CD4-positive, alpha-beta T cell treated with Interleukin-6 for 4 hours (primary cell): ENCODE data around the gene PTPRE.

Experiments used
- DNase-seq: peaks from one replicate; pipeline ENCODE4 v3.0.0-alpha.2; 2020; ENCODE audit warnings: mixed read lengths

Gene PTPRE

GRCh38 chr10:128029290-128029651 lies 122.4 kb downstream of the PTPRE start:
- DNase-seq, result no peak

DNA sequence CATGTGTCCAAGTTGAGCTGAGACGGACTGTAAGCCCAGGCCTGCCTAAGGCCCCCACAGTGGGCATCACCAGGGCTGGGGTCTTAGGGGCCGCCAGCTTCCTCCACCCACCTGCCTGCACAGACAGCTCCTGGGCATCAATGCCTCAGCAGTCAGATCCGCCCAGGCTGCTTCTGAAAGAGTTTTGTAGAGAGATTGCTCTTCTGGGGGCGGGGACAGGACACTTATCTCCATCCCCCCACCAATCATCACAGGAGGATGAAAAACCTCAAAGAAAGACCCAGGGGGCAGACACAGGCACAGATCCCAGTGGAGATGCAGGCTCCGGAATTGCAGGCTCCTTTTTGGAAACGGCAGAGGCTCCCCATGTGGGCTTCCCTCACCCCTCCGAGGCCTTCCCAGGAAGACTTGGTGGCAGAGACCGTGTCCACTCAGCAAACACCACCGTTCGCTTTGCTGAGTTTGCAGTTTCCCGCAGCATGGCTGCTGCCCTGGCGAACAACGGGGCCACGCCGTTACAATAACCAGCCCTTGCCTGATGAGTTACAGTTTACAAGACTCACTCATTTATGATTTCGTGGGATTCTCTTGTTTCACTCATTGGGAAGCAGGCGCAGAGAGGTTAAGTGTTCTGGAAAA lies 122.9 kb downstream of the PTPRE start:
- DNase-seq, result no peak

GRCh38 chr10:128030498-128031072 lies 123.7 kb downstream of the PTPRE start:
- no peak for DNase-seq

DNA sequence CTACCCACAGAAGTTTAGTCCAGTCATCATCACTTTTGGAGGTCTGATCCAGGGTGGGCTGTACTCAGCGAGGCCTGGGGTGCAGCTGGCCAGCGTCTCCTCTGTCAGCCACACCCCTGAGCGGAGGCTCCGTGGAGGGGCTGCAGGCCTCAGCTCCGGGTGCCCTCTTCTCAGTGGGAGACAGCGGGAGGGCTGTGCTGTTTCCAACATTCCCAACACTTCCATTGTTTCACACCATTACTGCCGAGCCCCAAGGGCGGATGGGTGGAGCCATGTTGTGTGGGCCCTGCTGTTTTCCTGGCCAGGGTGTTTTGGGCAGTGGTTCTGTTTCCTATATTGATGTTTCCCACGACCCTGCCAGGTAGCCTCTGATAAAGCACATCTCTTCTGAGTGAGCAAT lies 124.3 kb downstream of the PTPRE start:
- DNase-seq, result no peak

- no peak for DNase-seq
Observed at GRCh38 chr10:128032466-128032865, 125.6 kb downstream of the PTPRE start.

- peak; percentile 74 for DNase-seq
Observed at GRCh38 chr10:128035557-128035973, 128.7 kb downstream of the PTPRE start.

- DNase-seq, result no peak
Observed at GRCh38 chr10:128036011-128036615, 129.2 kb downstream of the PTPRE start.

DNA sequence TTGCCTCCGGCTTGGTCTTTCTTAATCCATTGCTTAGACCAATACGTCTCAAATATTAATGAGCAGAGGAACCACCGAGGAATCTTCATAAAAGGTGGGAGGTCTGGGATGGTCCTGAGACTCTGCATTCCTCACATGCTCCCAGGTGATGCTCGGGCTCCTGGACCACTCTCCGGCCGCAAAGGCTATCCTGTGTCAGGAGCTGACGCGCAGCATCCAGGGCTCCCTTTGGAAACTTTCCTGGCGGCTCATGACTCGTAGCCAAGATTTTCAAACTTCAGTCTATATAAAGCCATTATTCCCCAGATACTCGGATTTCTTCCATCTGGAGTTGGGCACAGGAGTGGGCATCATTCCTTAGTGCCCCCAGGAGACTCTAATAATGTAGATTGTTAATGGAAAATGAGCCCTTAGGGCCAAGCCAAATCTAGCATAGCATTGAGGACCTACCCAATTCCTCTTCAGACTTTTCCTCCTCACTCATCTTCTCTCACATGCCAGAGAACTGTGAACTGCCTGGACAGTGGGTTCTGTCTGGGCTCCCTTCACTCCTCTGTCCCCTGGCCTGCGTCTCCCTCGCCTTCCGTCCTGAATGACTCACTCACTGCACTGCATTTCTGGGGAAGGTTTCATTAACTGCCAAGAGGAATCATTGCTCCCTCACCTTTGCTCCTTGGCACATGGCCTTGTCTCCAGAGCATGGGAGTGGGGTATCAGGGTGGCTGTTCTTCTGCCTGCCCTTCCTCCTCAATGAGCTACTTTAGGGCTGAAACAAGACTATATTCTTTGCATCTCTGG lies 130.0 kb downstream of the PTPRE start:
- DNase-seq, result no peak

- DNase-seq, result no peak
Observed at GRCh38 chr10:128040096-128040495, 133.2 kb downstream of the PTPRE start.

GRCh38 chr10:128040681-128041080 lies 133.8 kb downstream of the PTPRE start:
- no peak for DNase-seq

DNA sequence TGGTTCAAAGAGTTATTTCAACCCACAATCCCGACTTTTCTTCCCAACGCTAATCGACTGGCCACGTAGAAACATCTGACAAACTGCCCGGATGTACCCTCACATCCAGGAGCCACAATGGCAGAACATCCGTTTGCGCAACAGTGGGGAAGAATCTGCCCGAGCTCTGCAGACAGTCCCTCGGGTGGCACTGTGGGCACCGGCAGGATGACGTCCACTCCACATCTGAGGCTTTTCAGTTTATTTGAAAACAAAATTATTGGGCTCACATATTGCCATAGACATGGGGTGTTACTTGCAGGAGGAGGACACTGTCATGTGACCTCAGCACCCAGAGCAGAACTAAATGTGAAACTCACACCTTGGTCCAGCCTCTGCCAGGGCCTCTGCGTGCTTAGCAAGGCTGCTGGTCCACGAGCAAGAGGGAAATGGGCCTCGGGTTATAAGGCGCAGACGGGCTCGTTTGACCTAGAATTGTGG lies 135.3 kb downstream of the PTPRE start:
- no peak for DNase-seq

DNA sequence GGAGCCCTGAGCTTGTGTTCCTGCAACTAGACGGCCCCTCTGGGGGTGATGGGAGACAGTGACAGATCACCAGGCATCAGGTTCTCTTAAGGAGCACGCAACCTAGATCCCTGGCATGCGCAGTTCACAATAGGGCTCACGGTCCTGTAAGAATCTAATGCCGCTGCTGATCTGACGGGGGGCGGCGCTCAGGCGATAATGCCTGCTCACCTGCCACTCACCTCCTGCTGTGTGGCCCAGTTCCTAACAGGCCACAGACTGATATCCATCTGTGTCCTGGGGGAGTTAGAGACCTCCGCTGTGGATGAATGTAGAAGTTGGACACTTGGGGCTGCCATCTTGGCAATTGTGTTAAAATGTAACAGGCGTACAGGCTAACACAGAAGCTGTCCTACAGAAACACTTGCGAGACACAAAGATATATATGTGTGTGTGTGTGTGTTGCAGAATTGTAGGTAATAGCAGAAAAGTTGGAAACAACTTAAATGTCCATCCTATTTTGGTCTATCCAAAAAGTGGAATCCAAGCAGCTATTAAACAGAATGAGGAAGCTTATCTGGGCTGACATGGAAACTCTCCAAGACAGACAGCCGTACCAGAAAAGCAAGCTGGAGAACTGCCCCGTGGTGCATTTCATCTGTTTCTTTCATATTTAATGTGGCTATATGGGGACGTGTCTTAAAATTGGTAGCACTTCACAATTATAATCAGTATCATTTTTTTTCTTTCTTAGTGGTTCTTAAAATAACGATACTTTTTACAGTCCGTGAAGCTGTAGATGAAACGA lies 136.5 kb downstream of the PTPRE start:
- no peak for DNase-seq

- no peak for DNase-seq
Observed at GRCh38 chr10:128044186-128044585, 137.3 kb downstream of the PTPRE start.

GRCh38 chr10:128044961-128045832 lies 138.3 kb downstream of the PTPRE start:
- DNase-seq, result no peak

DNA sequence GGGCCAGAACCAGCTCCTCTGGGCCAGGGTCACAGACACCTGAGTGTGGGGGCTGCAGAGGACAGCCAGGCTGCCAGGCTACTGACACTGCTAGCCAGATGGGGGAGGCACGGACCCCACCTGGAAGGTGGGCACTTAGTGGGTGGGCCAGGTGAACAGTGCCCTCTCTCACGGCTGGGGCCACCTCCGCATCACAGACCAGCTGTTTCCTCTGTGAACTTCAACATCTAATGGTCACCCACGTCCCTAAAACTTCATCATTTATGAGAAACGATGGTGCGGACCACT lies 138.9 kb downstream of the PTPRE start:
- no peak for DNase-seq

DNA sequence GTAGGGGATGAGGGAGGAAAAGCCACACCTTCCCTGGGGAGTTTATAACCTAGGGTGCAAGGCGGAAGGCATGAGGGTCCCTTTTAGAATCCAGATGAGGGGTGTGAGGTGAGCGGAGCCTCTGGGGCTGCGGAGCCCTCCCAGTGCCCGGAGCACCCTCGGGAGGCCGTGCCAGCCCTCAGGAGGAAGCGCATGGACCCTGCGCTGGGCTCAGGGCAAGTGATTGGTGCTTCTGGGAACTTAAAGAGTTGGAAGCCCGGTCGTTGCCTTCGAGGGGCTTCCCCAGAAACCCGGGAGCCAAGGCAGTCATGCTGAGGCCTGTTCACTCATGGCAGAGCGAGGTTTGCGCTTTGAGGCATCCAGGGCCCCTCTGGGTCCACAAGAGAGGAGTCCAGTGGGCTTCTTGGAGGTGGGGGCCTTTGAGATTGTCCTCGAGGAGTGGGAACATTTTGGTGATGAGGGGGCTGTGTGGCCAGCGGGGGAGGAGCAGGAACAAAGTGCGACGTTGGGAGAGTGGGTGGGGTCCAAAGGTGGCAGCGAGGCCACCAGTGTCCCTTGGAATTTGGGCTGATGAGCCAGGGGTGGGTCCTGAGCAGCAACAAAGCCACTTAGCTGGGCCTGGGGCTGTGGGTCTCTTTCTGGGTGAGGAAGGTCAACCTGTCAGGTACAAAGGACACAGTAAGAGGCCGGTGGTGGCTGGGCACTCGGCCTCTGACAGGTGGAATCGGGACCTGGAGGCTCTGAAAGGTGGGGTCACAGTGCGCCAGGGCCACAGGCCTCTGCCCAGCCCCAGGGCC lies 139.5 kb downstream of the PTPRE start:
- no peak for DNase-seq

DNA sequence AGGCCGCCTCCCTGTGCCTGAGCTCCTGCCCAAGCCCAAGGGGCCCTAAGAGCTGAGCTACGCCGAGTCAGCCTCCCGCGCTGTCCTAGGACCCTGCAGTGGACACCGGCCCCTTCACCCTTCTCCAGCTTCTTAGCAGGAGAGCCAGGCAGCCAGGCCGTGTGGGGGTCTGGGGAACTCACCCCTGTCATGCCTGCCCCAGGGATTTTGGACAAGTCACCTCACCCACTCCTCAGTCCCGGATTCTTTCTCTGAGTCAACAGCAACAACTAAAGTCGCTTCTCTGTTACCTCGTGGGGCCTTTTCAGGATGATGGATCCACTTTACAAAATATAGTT lies 140.0 kb downstream of the PTPRE start:
- no peak for DNase-seq

DNA sequence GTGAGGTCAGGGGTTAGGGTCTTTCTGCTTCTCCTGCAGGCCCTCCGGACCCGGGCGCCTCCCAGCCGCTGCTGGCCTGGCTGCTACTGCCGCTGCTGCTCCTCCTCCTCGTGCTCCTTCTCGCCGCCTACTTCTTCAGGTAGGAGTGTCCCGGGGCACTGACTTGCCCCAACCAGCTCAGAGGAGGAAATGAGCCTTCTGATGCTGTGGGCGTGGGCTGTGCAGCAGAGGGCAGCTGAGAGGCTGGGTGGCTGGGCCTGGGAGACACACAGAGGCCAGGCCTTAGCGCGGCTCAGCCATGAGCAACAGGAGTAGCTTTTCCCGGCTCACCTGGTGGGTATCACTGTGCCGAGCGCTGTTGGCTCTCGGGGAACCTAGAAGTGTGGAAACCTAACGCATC lies 140.4 kb downstream of the PTPRE start:
- DNase-seq, result peak; percentile 88

GRCh38 chr10:128047991-128048818 lies 141.3 kb downstream of the PTPRE start:
- peak; percentile 44 for DNase-seq

GRCh38 chr10:128048819-128049210 lies 141.9 kb downstream of the PTPRE start:
- no peak for DNase-seq
